Loucy (cell line): ENCODE measurements around the gene TPTE.
"Not testable (repeated sequence)": the region's sequence is repeated elsewhere in the genome, so short reads cannot be mapped to it uniquely, and the experiment has no call there.

ENCODE experiments used
- EZH2phosphoT487 ChIP-seq: fragments of 200-600 bp; IDR thresholded peaks from 2 replicates; pipeline ENCODE4 v1.6.1; 2018; ENCODE audit warnings: antibody characterized with exemption, mild to moderate bottlenecking, moderate library complexity, borderline replicate concordance
- TF ChIP-seq, protein P1 (sequence below): fragments of 200-600 bp; sonication (generic); conservative IDR thresholded peaks from 2 replicates; pipeline ENCODE4 v1.5.1; 2014; ENCODE audit warnings: mild to moderate bottlenecking, antibody characterized with exemption, low read length

DNA sequence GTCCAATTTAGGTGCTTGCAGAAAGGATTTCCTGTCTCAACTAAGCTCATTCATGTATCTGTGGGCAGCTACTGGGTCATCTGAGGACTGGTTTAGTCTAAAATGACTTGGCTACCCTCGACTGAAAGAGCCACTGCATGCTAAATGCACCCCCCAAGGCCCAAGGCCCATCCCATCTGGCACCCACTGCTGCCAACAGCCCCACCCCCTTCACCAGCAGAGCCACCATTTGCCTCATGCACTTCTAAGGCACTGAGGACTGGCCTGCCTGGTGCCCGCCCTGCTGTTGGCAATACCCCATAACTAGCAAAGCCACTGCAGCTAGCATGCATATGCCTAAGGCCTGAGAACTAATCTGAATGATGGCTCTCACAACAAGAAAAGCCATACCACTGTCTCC is 49.4 kb downstream of the TPTE start:
- TF ChIP-seq, protein P1, sequence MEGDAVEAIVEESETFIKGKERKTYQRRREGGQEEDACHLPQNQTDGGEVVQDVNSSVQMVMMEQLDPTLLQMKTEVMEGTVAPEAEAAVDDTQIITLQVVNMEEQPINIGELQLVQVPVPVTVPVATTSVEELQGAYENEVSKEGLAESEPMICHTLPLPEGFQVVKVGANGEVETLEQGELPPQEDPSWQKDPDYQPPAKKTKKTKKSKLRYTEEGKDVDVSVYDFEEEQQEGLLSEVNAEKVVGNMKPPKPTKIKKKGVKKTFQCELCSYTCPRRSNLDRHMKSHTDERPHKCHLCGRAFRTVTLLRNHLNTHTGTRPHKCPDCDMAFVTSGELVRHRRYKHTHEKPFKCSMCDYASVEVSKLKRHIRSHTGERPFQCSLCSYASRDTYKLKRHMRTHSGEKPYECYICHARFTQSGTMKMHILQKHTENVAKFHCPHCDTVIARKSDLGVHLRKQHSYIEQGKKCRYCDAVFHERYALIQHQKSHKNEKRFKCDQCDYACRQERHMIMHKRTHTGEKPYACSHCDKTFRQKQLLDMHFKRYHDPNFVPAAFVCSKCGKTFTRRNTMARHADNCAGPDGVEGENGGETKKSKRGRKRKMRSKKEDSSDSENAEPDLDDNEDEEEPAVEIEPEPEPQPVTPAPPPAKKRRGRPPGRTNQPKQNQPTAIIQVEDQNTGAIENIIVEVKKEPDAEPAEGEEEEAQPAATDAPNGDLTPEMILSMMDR, result not testable (repeated sequence)
- not testable (repeated sequence) for TF ChIP-seq EZH2phosphoT487
